Measurements from ENCODE around the gene MAPKAPK2.

The MAPKAPK2 gene

DNA sequence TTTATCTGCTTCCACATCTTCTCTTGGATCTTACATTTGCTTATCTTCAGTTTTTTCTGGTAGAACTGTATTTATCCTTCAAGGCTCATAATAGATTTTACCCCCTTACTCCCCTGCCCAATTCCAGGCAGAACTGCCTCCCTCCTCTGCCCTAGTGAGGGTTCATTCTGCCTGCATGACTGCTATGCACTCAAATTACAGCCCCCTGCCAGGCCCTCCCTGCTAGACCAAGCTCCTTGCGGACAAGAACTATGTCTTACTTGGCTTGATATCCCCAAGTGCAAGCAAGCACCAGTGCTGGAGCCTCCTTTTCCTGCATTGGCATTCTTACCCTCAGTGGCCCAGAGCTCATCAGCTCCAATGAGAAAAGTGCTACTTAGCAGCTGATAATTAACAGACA lies 18.1 kb downstream of the MAPKAPK2 start:
- Histone ChIP-seq H4K20me1 (ENCODE audit: insufficient read depth, low read length, poor library complexity, severe bottlenecking) (peaks cover 73% of the 10 kb centered on the region), H3K9ac (ENCODE audit: low read depth, low read length, poor library complexity, severe bottlenecking) (no peak overlapping the region), H3K79me2 (ENCODE audit: insufficient read depth, low read length) (peaks cover 98% of the 10 kb centered on the region), H3K4me2 (ENCODE audit: low read depth, low read length, poor library complexity, severe bottlenecking) (no peak overlapping the region), H3K4me3 (ENCODE audit: low read length, poor library complexity, severe bottlenecking) (no peak overlapping the region), H3K9me2 (replicated peaks; ENCODE audit: low read depth, low read length) (no peaks in the 10 kb centered on the region), H3F3A (ENCODE audit: low read depth) (no peaks in the 10 kb centered on the region), H3K36me3 (ENCODE audit: insufficient read depth, low read length) (peaks cover 2% of the 10 kb centered on the region; the same call in 1 of the 2 replicates), H3K9me3 (ENCODE audit: insufficient read depth, low read depth, low read length) (no peaks in the 10 kb centered on the region), H3K4me1 (ENCODE audit: insufficient read depth, low read length, poor library complexity, severe bottlenecking) (peaks cover 34% of the 10 kb centered on the region), H3K27me3 (ENCODE audit: insufficient read depth, low read length, poor library complexity, severe bottlenecking) (no peaks in the 10 kb centered on the region), H2AFZ (ENCODE audit: low read length) (no peak overlapping the region)
- no peak for TF ChIP-seq EZH2phosphoT487 (IDR thresholded peaks at IDR 0.05; ENCODE audit: borderline replicate concordance)
- TF ChIP-seq, protein P1, sequence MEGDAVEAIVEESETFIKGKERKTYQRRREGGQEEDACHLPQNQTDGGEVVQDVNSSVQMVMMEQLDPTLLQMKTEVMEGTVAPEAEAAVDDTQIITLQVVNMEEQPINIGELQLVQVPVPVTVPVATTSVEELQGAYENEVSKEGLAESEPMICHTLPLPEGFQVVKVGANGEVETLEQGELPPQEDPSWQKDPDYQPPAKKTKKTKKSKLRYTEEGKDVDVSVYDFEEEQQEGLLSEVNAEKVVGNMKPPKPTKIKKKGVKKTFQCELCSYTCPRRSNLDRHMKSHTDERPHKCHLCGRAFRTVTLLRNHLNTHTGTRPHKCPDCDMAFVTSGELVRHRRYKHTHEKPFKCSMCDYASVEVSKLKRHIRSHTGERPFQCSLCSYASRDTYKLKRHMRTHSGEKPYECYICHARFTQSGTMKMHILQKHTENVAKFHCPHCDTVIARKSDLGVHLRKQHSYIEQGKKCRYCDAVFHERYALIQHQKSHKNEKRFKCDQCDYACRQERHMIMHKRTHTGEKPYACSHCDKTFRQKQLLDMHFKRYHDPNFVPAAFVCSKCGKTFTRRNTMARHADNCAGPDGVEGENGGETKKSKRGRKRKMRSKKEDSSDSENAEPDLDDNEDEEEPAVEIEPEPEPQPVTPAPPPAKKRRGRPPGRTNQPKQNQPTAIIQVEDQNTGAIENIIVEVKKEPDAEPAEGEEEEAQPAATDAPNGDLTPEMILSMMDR (conservative IDR thresholded peaks at IDR 0.05; ENCODE audit: low read length): no peak

DNA sequence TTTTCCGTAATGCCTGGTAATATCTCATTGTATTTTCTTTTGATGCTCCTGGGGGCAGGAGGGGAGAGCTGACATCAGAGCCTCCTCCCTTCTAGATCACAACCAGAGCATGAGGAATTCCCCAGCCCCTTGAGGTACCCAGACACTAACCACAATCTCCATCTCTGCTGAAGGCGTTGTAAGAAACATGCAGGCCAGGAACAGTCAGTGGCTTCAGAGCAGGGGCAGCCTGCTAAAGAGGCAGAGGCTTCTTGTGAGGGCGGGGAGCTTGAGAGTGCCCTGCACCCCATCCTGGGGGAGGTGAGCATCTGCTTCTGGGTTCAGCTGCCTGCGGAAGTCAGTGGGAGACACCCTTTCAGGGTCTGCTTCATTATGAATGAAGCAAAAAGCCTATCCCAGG lies 19.0 kb downstream of the MAPKAPK2 start:
- no peaks in the 10 kb centered on the region for H3F3A ChIP-seq (ENCODE audit: low read depth)
- H3K36me3 ChIP-seq (ENCODE audit: insufficient read depth, low read length): no peaks in the 10 kb centered on the region; the same call in 1 of the 2 replicates
- no peak overlapping the region for H3K4me3 ChIP-seq (ENCODE audit: low read length, poor library complexity, severe bottlenecking)
- H2AFZ ChIP-seq (ENCODE audit: low read length): no peak overlapping the region
- H3K79me2 ChIP-seq (ENCODE audit: insufficient read depth, low read length): peaks cover 98% of the 10 kb centered on the region
- H3K9me2 ChIP-seq (replicated peaks; ENCODE audit: low read depth, low read length): no peaks in the 10 kb centered on the region
- TF ChIP-seq, protein P1 (conservative IDR thresholded peaks at IDR 0.05; ENCODE audit: low read length): no peak
- TF ChIP-seq EZH2phosphoT487 (IDR thresholded peaks at IDR 0.05; ENCODE audit: borderline replicate concordance): no peak
- H3K9me3 ChIP-seq (ENCODE audit: insufficient read depth, low read depth, low read length): no peaks in the 10 kb centered on the region
- H3K27me3 ChIP-seq (ENCODE audit: insufficient read depth, low read length, poor library complexity, severe bottlenecking): no peaks in the 10 kb centered on the region
- H3K4me1 ChIP-seq (ENCODE audit: insufficient read depth, low read length, poor library complexity, severe bottlenecking): peaks cover 40% of the 10 kb centered on the region
- H3K4me2 ChIP-seq (ENCODE audit: low read depth, low read length, poor library complexity, severe bottlenecking): no peak overlapping the region
- no peak overlapping the region for H3K9ac ChIP-seq (ENCODE audit: low read depth, low read length, poor library complexity, severe bottlenecking)
- H4K20me1 ChIP-seq (ENCODE audit: insufficient read depth, low read length, poor library complexity, severe bottlenecking): peaks cover 75% of the 10 kb centered on the region

DNA sequence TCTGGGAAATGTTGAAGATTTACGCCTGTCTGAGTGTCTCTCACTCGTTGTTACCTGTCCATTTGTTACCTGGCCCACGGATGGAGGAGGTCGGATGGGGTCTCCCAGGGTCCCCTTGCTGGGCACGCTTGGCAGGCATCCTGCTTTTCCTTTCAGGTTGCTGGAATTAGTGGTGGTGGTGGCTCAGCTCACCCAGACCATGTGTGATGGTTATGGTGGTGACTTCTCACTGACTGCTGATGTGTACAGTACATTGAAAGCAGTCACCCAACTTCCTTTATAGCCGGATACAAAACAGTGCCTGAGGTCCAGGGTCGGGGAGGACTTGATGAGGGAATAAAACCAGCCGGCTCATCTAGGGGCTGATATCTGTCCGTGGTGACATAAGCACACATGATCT lies 19.5 kb downstream of the MAPKAPK2 start:
- no peak for TF ChIP-seq EZH2phosphoT487 (IDR thresholded peaks at IDR 0.05; ENCODE audit: borderline replicate concordance)
- TF ChIP-seq, protein P1 (conservative IDR thresholded peaks at IDR 0.05; ENCODE audit: low read length): no peak
- no peaks in the 10 kb centered on the region for H3K9me3 ChIP-seq (ENCODE audit: insufficient read depth, low read depth, low read length)
- peaks cover 98% of the 10 kb centered on the region for H3K79me2 ChIP-seq (ENCODE audit: insufficient read depth, low read length)
- no peak overlapping the region for H3K4me2 ChIP-seq (ENCODE audit: low read depth, low read length, poor library complexity, severe bottlenecking)
- no peak overlapping the region for H3K4me3 ChIP-seq (ENCODE audit: low read length, poor library complexity, severe bottlenecking)
- peaks cover 76% of the 10 kb centered on the region for H4K20me1 ChIP-seq (ENCODE audit: insufficient read depth, low read length, poor library complexity, severe bottlenecking)
- H3K27me3 ChIP-seq (ENCODE audit: insufficient read depth, low read length, poor library complexity, severe bottlenecking): no peaks in the 10 kb centered on the region
- peaks cover 44% of the 10 kb centered on the region for H3K4me1 ChIP-seq (ENCODE audit: insufficient read depth, low read length, poor library complexity, severe bottlenecking)
- no peak overlapping the region for H2AFZ ChIP-seq (ENCODE audit: low read length)
- H3F3A ChIP-seq (ENCODE audit: low read depth): no peaks in the 10 kb centered on the region
- H3K9ac ChIP-seq (ENCODE audit: low read depth, low read length, poor library complexity, severe bottlenecking): no peak overlapping the region
- no peaks in the 10 kb centered on the region for H3K9me2 ChIP-seq (replicated peaks; ENCODE audit: low read depth, low read length)
- no peaks in the 10 kb centered on the region; the same call in 1 of the 2 replicates for H3K36me3 ChIP-seq (ENCODE audit: insufficient read depth, low read length)

Measured in Loucy (cell line).